PFSK-1 (cell line): ENCODE results near the gene CERS5.
A peak's percentile ranks its signal among the peaks of the same experiment; 100 is the strongest.

Experiments
- FOXP2 ChIP-seq: optimal IDR thresholded peaks from 2 replicates; pipeline ENCODE3; 2011; ENCODE audit warnings: borderline replicate concordance, control low read depth, inconsistent platforms; ENCODE audit not compliant: insufficient read depth; ENCODE audit errors: extremely low read length, extremely low read depth
- TF ChIP-seq, protein P1 (sequence below), 2 experiments: IDR thresholded peaks; 2 replicates each; pipeline versions ENCODE4 v1.6.1 to v1.8.0; 2011 to 2012; ENCODE audit warnings: low read depth in 2 of 2, low read length in 2 of 2, control low read depth in 1 of 2, inconsistent platforms in 1 of 2, mild to moderate bottlenecking in 1 of 2, moderate library complexity in 1 of 2; ENCODE audit not compliant: insufficient read depth in 1 of 2

Gene CERS5

DNA sequence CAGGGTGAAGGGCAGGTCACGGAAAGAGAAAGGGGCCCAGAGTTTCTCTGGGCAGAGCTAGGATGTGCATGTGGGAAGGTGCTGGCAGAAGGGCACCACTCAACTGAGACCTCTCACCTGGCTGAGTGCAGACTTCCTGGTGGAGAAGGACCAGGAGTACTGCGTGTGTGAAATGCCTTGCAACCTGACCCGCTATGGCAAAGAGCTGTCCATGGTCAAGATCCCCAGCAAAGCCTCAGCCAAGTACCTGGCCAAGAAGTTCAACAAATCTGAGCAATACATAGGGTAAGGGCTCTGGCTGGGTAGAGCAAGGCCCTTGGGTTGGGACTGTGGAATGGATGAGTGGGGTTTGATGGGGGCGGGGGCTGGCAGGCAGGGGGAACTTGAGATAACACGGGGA, 87.4 kb downstream of the CERS5 start:
- TF ChIP-seq, protein P1, sequence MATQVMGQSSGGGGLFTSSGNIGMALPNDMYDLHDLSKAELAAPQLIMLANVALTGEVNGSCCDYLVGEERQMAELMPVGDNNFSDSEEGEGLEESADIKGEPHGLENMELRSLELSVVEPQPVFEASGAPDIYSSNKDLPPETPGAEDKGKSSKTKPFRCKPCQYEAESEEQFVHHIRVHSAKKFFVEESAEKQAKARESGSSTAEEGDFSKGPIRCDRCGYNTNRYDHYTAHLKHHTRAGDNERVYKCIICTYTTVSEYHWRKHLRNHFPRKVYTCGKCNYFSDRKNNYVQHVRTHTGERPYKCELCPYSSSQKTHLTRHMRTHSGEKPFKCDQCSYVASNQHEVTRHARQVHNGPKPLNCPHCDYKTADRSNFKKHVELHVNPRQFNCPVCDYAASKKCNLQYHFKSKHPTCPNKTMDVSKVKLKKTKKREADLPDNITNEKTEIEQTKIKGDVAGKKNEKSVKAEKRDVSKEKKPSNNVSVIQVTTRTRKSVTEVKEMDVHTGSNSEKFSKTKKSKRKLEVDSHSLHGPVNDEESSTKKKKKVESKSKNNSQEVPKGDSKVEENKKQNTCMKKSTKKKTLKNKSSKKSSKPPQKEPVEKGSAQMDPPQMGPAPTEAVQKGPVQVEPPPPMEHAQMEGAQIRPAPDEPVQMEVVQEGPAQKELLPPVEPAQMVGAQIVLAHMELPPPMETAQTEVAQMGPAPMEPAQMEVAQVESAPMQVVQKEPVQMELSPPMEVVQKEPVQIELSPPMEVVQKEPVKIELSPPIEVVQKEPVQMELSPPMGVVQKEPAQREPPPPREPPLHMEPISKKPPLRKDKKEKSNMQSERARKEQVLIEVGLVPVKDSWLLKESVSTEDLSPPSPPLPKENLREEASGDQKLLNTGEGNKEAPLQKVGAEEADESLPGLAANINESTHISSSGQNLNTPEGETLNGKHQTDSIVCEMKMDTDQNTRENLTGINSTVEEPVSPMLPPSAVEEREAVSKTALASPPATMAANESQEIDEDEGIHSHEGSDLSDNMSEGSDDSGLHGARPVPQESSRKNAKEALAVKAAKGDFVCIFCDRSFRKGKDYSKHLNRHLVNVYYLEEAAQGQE (IDR thresholded peaks at IDR 0.05; ENCODE audit: insufficient read depth in 1 of 2, low read depth in 2 of 2, low read length in 2 of 2): peak; percentile 18 to 76; a peak in 1 of 4 replicates
- no peak for TF ChIP-seq FOXP2
